Measurements from ENCODE around the gene NGFR.

The NGFR gene

DNA sequence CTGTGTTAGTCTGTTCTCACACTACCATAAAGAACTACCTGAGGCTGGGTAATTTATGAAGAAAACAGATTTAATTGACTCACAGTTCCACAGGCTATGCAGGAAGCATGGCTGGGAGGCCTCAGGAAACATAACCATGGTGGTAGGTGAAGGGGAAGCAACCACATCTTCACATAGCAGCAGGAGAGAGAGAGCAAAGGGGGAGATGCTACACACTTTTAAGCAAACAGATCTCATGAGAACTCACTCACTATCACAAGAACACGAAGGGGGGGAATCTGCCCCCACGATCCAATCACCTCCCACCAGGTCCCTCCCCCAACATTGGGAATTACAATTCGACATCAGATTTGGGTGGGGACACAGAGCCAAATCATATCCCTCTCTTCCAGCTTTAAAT, 48.8 kb downstream of the NGFR start:
- no peaks in the 10 kb centered on the region for H4K20me1 ChIP-seq (ENCODE audit: low read depth, low read length)
- H3K27ac ChIP-seq (ENCODE audit: low read depth, low read length): no peak overlapping the region
- no peaks in the 10 kb centered on the region for H3F3A ChIP-seq (ENCODE audit: insufficient read depth)
- H2AFZ ChIP-seq (ENCODE audit: low read depth, low read length, severe bottlenecking): no peak overlapping the region
- TF ChIP-seq CTCF (IDR thresholded peaks at IDR 0.05; ENCODE audit: insufficient read depth, low read length, poor library complexity, severe bottlenecking) (no peak), EZH2phosphoT487 (conservative IDR thresholded peaks at IDR 0.05; ENCODE audit: low read length) (no peak)
- no peaks in the 10 kb centered on the region for H3K27me3 ChIP-seq (ENCODE audit: low read length)
- no peaks in the 10 kb centered on the region; the same call in 1 of the 2 replicates for H3K9me3 ChIP-seq (ENCODE audit: insufficient read depth, low read length)
- H3K9ac ChIP-seq (ENCODE audit: low read length): no peak overlapping the region
- H3K9me2 ChIP-seq (replicated peaks; ENCODE audit: insufficient read depth, low read length): no peaks in the 10 kb centered on the region
- no peak overlapping the region for H3K4me2 ChIP-seq (ENCODE audit: low read depth, low read length, poor library complexity, severe bottlenecking)
- no peak overlapping the region for H3K4me3 ChIP-seq (ENCODE audit: insufficient read depth, low read length, poor library complexity, severe bottlenecking)
- no peaks in the 10 kb centered on the region for H3K79me2 ChIP-seq (ENCODE audit: insufficient read depth, low read length)
- H3K36me3 ChIP-seq (ENCODE audit: low read length): no peaks in the 10 kb centered on the region

- no peak overlapping the region for H3K9ac ChIP-seq (ENCODE audit: low read length)
- TF ChIP-seq CTCF (IDR thresholded peaks at IDR 0.05; ENCODE audit: insufficient read depth, low read length, poor library complexity, severe bottlenecking): no peak
- H2AFZ ChIP-seq (ENCODE audit: low read depth, low read length, severe bottlenecking): no peak overlapping the region
- H3K4me2 ChIP-seq (ENCODE audit: low read depth, low read length, poor library complexity, severe bottlenecking): no peak overlapping the region
- H3K4me3 ChIP-seq (ENCODE audit: insufficient read depth, low read length, poor library complexity, severe bottlenecking): no peak overlapping the region
- H3K36me3 ChIP-seq (ENCODE audit: low read length): no peaks in the 10 kb centered on the region
- no peaks in the 10 kb centered on the region for H3F3A ChIP-seq (ENCODE audit: insufficient read depth)
- no peaks in the 10 kb centered on the region for H3K9me2 ChIP-seq (replicated peaks; ENCODE audit: insufficient read depth, low read length)
- no peaks in the 10 kb centered on the region for H3K27me3 ChIP-seq (ENCODE audit: low read length)
- no peaks in the 10 kb centered on the region for H4K20me1 ChIP-seq (ENCODE audit: low read depth, low read length)
- H3K9me3 ChIP-seq (ENCODE audit: insufficient read depth, low read length): no peaks in the 10 kb centered on the region; the same call in 1 of the 2 replicates
- no peak overlapping the region for H3K27ac ChIP-seq (ENCODE audit: low read depth, low read length)
- no peaks in the 10 kb centered on the region for H3K79me2 ChIP-seq (ENCODE audit: insufficient read depth, low read length)
Measured at GRCh38 chr17:49545007-49545660, 50.0 kb downstream of the NGFR start.

- H3K9me3 ChIP-seq (ENCODE audit: insufficient read depth, low read length): no peaks in the 10 kb centered on the region; the same call in 1 of the 2 replicates
- H3K9ac ChIP-seq (ENCODE audit: low read length): no peak overlapping the region
- no peak overlapping the region for H3K27ac ChIP-seq (ENCODE audit: low read depth, low read length)
- no peaks in the 10 kb centered on the region for H4K20me1 ChIP-seq (ENCODE audit: low read depth, low read length)
- no peaks in the 10 kb centered on the region for H3K36me3 ChIP-seq (ENCODE audit: low read length)
- no peak overlapping the region for H3K4me2 ChIP-seq (ENCODE audit: low read depth, low read length, poor library complexity, severe bottlenecking)
- TF ChIP-seq CTCF (IDR thresholded peaks at IDR 0.05; ENCODE audit: insufficient read depth, low read length, poor library complexity, severe bottlenecking): no peak
- H3K27me3 ChIP-seq (ENCODE audit: low read length): no peaks in the 10 kb centered on the region
- H3K79me2 ChIP-seq (ENCODE audit: insufficient read depth, low read length): no peaks in the 10 kb centered on the region
- no peaks in the 10 kb centered on the region for H3F3A ChIP-seq (ENCODE audit: insufficient read depth)
- no peaks in the 10 kb centered on the region for H3K9me2 ChIP-seq (replicated peaks; ENCODE audit: insufficient read depth, low read length)
- no peak overlapping the region for H3K4me3 ChIP-seq (ENCODE audit: insufficient read depth, low read length, poor library complexity, severe bottlenecking)
- H2AFZ ChIP-seq (ENCODE audit: low read depth, low read length, severe bottlenecking): no peak overlapping the region
Measured at GRCh38 chr17:49545806-49546545, 50.9 kb downstream of the NGFR start.
